D721Med (cell line): ENCODE data around the gene NOX5.

Experiments used
- DNase-seq: peaks from one replicate; pipeline ENCODE4 v3.0.0; 2011; ENCODE audit warnings: low spot score; ENCODE audit not compliant: insufficient read length
- FAIRE-seq: peaks from 2 replicates; lab custom pipeline; 2011; peaks lifted over from hg19 to GRCh38; lab: Jason Lieb, UNC
- TF ChIP-seq, protein P1 (sequence below): IDR thresholded peaks from 2 replicates; pipeline ENCODE4 v1.5.1; 2012; ENCODE audit warnings: mild to moderate bottlenecking, control low read depth; ENCODE audit not compliant: insufficient read depth; ENCODE audit errors: missing control alignments

NOX5 gene

DNA sequence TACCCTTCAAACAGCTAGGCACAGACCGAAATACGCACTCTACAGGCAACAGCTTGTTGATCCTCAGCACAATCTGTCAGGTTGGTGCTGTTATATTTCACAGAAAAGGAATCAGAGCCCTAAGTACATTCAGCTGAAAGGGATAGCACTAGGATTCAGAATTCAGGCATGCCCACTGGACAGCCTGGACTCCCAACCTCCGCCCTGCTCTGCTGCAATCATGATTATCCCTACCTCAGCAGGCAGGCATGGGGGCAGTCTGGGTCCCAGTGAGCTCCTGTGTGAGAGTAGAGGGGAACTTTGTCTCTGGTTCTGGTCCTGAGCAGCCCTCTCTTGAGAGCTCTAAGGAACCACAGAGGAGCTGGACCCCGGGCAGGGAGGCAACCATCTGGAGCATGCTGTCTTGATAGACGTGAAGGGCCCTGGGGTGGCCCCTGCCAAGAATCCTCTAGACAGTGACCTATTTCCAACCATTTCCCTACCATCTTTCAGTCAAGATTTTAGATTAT is 23.4 kb upstream of the NOX5 start:
- TF ChIP-seq, protein P1, sequence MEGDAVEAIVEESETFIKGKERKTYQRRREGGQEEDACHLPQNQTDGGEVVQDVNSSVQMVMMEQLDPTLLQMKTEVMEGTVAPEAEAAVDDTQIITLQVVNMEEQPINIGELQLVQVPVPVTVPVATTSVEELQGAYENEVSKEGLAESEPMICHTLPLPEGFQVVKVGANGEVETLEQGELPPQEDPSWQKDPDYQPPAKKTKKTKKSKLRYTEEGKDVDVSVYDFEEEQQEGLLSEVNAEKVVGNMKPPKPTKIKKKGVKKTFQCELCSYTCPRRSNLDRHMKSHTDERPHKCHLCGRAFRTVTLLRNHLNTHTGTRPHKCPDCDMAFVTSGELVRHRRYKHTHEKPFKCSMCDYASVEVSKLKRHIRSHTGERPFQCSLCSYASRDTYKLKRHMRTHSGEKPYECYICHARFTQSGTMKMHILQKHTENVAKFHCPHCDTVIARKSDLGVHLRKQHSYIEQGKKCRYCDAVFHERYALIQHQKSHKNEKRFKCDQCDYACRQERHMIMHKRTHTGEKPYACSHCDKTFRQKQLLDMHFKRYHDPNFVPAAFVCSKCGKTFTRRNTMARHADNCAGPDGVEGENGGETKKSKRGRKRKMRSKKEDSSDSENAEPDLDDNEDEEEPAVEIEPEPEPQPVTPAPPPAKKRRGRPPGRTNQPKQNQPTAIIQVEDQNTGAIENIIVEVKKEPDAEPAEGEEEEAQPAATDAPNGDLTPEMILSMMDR: no peak
- FAIRE-seq (no peak), DNase-seq (no peak)

DNA sequence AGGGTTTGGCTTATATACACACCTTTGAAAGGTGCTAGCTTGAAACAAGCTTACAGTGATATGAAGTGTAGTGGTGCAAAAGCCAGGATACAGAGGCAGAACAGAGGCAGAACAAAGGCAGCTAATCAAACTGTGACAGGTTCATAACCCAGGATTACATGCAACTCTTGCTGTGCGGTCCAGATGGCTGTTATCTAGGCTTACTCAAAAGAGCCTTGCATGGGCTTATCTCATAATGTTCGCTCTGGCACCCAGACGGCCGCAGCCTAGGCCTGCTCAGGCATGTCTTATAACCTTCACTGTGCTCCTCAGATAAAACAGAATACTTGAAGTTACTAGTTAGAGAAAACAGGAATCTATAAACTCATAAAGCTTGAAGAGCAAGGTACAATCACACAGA is 22.8 kb upstream of the NOX5 start:
- TF ChIP-seq, protein P1: no peak
- DNase-seq: no peak
- FAIRE-seq: peak; percentile 55

DNA sequence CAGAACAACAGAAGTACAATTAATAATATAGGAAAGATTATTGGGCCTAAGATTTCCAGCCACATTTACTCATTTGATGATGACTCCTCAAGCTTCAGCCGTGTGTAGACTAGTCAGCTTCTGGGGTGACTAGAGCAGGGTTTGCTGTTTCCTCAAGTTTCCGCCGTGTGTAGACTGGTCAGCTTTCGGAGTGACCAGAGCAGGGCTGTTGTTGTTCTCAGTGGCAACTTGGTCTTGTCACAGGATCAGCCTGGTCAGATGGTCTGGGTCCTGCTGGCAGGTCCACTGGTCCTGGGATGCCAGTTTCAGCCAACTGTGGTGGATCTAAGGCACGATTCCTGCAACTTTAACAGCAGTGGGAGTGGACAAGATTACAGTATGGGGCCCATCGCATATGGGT is 21.8 kb upstream of the NOX5 start:
- TF ChIP-seq, protein P1: no peak
- FAIRE-seq (no peak), DNase-seq (no peak)

DNA sequence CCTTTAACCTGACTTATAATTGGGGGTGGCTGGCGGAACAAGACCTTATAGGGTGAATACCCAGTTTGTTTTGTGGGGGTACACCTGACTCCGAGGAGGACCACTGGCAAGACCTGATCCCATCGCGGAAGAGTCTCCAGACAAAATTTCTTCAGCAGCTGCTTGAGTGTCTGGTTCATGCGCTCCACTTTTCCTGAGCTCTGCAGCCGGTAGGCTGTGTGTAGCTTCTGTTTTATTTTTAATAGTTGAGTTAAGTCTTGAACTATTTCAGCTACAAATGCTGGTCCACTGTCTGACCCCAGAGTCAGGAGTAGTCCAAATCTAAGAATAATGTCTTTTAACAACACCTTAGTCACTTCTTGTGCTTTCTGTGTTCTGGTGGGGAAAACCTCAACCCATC is 21.2 kb upstream of the NOX5 start:
- FAIRE-seq (no peak), DNase-seq (no peak)
- TF ChIP-seq, protein P1: no peak

DNA sequence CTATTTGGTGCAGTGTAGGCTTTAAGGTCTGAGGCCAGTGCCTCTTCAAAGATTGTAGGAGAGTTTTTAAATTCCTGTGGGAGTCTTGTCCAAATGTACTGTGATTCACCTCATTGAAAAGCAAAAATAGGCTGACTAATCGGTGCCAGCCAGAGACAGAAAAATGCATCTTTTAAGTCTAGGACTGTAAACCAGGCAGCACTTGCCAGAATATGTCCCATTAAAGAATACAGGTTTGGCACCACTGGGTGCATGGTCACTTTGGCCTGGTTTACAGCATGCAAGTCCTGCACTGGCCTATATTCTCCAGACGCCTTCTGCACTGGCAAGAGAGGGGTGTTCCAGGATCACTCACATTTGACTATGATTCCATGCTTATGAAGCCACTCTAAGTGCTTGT is 20.3 kb upstream of the NOX5 start:
- DNase-seq (no peak), FAIRE-seq (no peak)
- TF ChIP-seq, protein P1: no peak

DNA sequence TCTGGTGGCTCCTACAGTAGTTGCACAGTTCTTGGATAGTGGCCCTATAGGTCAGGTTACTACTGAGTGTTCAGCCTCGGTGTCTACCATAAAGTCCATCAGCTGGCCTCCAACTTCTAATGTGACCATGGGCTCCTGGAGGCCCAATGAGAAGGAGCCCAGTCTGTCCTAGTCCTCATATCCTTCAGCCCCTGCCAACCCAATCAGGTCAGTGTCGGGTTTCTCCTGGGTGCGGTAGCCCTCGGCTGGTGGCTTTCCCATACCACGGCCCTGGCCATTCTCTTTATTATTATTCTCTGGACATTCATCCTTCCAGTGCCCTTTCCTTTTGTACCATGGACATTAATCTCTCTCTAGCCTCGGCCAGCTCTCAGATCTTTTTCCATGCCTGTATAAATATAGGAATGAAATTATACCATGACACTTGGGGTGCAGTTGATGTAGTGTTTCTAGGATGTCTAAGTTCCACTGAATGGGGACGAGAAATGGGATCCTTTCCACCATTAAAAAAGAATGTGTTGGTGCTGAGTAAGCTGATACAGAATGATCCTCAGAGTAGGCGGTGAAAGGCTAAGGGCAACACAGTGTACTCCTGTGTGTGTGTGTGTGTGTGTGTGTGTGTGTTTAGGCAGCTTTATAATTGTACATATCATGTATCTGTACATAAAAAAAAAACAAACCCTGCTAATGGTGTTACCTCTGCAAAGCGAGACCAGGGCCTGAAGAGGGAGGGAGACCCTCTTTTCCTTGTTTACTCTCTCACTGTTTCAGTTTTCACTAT is 19.3 kb upstream of the NOX5 start:
- no peak for FAIRE-seq
- DNase-seq: no peak
- TF ChIP-seq, protein P1: no peak

DNA sequence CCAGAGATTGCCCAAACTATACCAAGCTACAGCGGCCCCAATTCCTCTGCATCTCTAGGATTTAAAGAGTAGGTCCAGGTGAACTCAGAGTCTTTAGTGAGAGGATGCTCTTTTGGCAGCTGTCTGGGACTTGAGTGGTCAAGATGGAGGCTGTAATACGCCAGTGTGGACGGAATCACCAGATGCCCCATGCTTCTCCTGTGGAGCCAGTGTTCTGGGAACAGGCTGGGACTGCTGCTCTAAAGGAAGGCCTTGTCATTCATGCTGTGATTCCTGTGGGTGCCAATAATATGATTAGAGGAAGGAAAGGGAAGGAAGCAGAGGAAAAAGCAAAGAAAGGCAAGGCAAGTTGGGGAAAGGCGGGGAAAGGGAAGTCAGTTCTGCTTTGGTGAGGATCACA is 17.4 kb upstream of the NOX5 start:
- DNase-seq (no peak), FAIRE-seq (no peak)
- TF ChIP-seq, protein P1: no peak
